DMS79 (cell line): Measurements from ENCODE around the gene VSTM2L.

Source experiments
- DNase-seq: peaks from one replicate; lab custom pipeline; 2025; lab: John Stamatoyannopoulos, UW

VSTM2L gene

GRCh38 chr20:37969949-37970855 is 67.3 kb downstream of the VSTM2L start:
- DNase-seq: no peak

- DNase-seq: no peak
Observed at GRCh38 chr20:37970856-37971245, 67.9 kb downstream of the VSTM2L start.

- DNase-seq: no peak
Observed at GRCh38 chr20:37971561-37972127, 68.7 kb downstream of the VSTM2L start.

- DNase-seq: no peak
Observed at GRCh38 chr20:37972256-37973058, 69.5 kb downstream of the VSTM2L start.

GRCh38 chr20:37973059-37973910 is 70.4 kb downstream of the VSTM2L start:
- DNase-seq: no peak

GRCh38 chr20:37976887-37977286 is 74.0 kb downstream of the VSTM2L start:
- DNase-seq: no peak

- no peak for DNase-seq
Observed at GRCh38 chr20:37977338-37977737, 74.4 kb downstream of the VSTM2L start.

- no peak for DNase-seq
Observed at GRCh38 chr20:37977786-37978185, 74.9 kb downstream of the VSTM2L start.

- no peak for DNase-seq
Observed at GRCh38 chr20:37979021-37979985, 76.4 kb downstream of the VSTM2L start.

GRCh38 chr20:37980383-37980782 is 77.5 kb downstream of the VSTM2L start:
- no peak for DNase-seq

- DNase-seq: no peak
Observed at GRCh38 chr20:37980876-37981275, 77.9 kb downstream of the VSTM2L start.

- DNase-seq: no peak
Observed at GRCh38 chr20:37981568-37981967, 78.6 kb downstream of the VSTM2L start.

- no peak for DNase-seq
Observed at GRCh38 chr20:37983286-37983685, 80.4 kb downstream of the VSTM2L start.

GRCh38 chr20:37984018-37984785 is 81.3 kb downstream of the VSTM2L start:
- peak; percentile 56 for DNase-seq

GRCh38 chr20:37986044-37986858 is 83.3 kb downstream of the VSTM2L start:
- DNase-seq: no peak

- DNase-seq: no peak
Observed at GRCh38 chr20:37986873-37987601, 84.1 kb downstream of the VSTM2L start.

GRCh38 chr20:37987602-37988290 is 84.8 kb downstream of the VSTM2L start:
- DNase-seq: no peak
